Left cardiac atrium (tissue), 2 donors: Measurements from ENCODE around the gene RFPL2. TPM values are rescaled to one million over a fixed set of nuclear protein-coding genes. Genes with fewer than 3 reads are reported as not detected.

Experiments used
- total RNA-seq, 2 donors: library from RNA; stranded (reverse); fragmentation: NEBNext Ultra II Directional; extraction: Animal tissue kit (Norgen Biotek cat#: 25700); gene quantifications; one replicate each; pipeline ENCODE4 v1.2.1, GENCODE V29; 2021
- donor health status: DM: no; HTN: yes; CAD: no; lungs with severe emphysema.
- donor health status: DM: yes; HTN: yes; CAD: no.

Gene RFPL2
- total RNA-seq, 2 donors from 2014 or later = 0.12 TPM; not detected in 1

Other genes with a start within 250 kb of the RFPL2 start
- 10 to 100 TPM; 60.5 to 81.5 TPM for gene SLC5A1, start 161.8 kb downstream of the RFPL2 start, total RNA-seq
- gene C22orf42, start 45.8 kb downstream of the RFPL2 start, total RNA-seq = not detected
- gene SLC5A4, start 50.3 kb upstream of the RFPL2 start, total RNA-seq = under 1 TPM in 1 of 2 donors, not detected in 1; 0.31 TPM
- gene RFPL3, start 152.8 kb upstream of the RFPL2 start, total RNA-seq = not detected
- gene RTCB, start 207.2 kb upstream of the RFPL2 start, total RNA-seq = 10 to 100 TPM; 40.6 to 50.3 TPM